Loucy (cell line): ENCODE measurements around the gene EPHA6.

Experiments used
- H2AFZ ChIP-seq: fragments of 200-600 bp; sonication (generic); 2 replicates; pipeline ENCODE4 v1.6.0; 2016; ENCODE audit warnings: antibody characterized with exemption, mild to moderate bottlenecking, low read length, moderate library complexity
- H3F3A ChIP-seq: fragments of 200-600 bp; 2 replicates; pipeline ENCODE4 v1.6.0; 2016; ENCODE audit warnings: antibody characterized with exemption, low read depth, mild to moderate bottlenecking
- H3K27me3 ChIP-seq: fragments of 200-600 bp; sonication (generic); 2 replicates; pipeline ENCODE4 v1.6.1; 2014; ENCODE audit warnings: low read length, mild to moderate bottlenecking; ENCODE audit not compliant: insufficient read depth, poor library complexity, severe bottlenecking
- H3K36me3 ChIP-seq: fragments of 200-600 bp; sonication (generic); 2 replicates; pipeline ENCODE4 v1.6.1; 2016; ENCODE audit warnings: low read length; ENCODE audit not compliant: insufficient read depth
- H3K4me1 ChIP-seq: fragments of 200-600 bp; sonication (generic); 2 replicates; pipeline ENCODE4 v1.5.1; 2014; ENCODE audit warnings: low read length, mild to moderate bottlenecking; ENCODE audit not compliant: insufficient read depth, poor library complexity, severe bottlenecking
- H3K4me2 ChIP-seq: fragments of 200-600 bp; sonication (generic); 2 replicates; pipeline ENCODE4 v1.6.0; 2014; ENCODE audit warnings: antibody characterized with exemption, low read length, low read depth, mild to moderate bottlenecking; ENCODE audit not compliant: poor library complexity, severe bottlenecking
- H3K4me3 ChIP-seq: fragments of 200-600 bp; sonication (generic); 2 replicates; pipeline ENCODE4 v1.5.1; 2014; ENCODE audit warnings: low read length, mild to moderate bottlenecking, mixed read lengths; ENCODE audit not compliant: poor library complexity, severe bottlenecking
- H3K79me2 ChIP-seq: fragments of 200-600 bp; sonication (generic); 2 replicates; pipeline ENCODE4 v1.6.1; 2014; ENCODE audit warnings: low read length; ENCODE audit not compliant: insufficient read depth
- H3K9ac ChIP-seq: fragments of 200-600 bp; sonication (generic); 2 replicates; pipeline ENCODE4 v1.6.0; 2014; ENCODE audit warnings: mild to moderate bottlenecking, low read depth, low read length, moderate library complexity; ENCODE audit not compliant: poor library complexity, severe bottlenecking
- H3K9me2 ChIP-seq: fragments of 200-600 bp; sonication (generic); replicated peaks from 2 replicates; pipeline ENCODE4 v1.6.1; 2016; ENCODE audit warnings: low read depth, low read length, mixed read lengths
- H3K9me3 ChIP-seq: fragments of 200-600 bp; sonication (generic); 2 replicates; pipeline ENCODE4 v1.6.1; 2014; ENCODE audit warnings: mild to moderate bottlenecking, antibody characterized with exemption, low read length, low read depth; ENCODE audit not compliant: insufficient read depth
- H4K20me1 ChIP-seq: fragments of 200-600 bp; sonication (generic); 2 replicates; pipeline ENCODE4 v1.6.0; 2014; ENCODE audit warnings: antibody characterized with exemption, low read length, mild to moderate bottlenecking; ENCODE audit not compliant: insufficient read depth, poor library complexity, severe bottlenecking
- CTCF ChIP-seq: fragments of 200-600 bp; sonication (generic); conservative IDR thresholded peaks from 2 replicates; pipeline ENCODE4 v1.5.1; 2014; ENCODE audit warnings: mild to moderate bottlenecking, antibody characterized with exemption, low read length
- EZH2phosphoT487 ChIP-seq: fragments of 200-600 bp; IDR thresholded peaks from 2 replicates; pipeline ENCODE4 v1.6.1; 2018; ENCODE audit warnings: antibody characterized with exemption, mild to moderate bottlenecking, moderate library complexity, borderline replicate concordance

The EPHA6 gene

GRCh38 chr3:97720417-97720816, 906.0 kb downstream of the EPHA6 start:
- no peak overlapping the region for H3K4me2 ChIP-seq
- H3K9ac ChIP-seq = no peak overlapping the region
- no peaks in the 10 kb centered on the region for H3K9me3 ChIP-seq
- no peaks in the 10 kb centered on the region for H3K79me2 ChIP-seq
- H3K36me3 ChIP-seq = no peaks in the 10 kb centered on the region
- H3K9me2 ChIP-seq = no peaks in the 10 kb centered on the region
- H4K20me1 ChIP-seq = no peaks in the 10 kb centered on the region
- H3K4me1 ChIP-seq = no peaks in the 10 kb centered on the region
- no peak overlapping the region for H3K4me3 ChIP-seq
- no peak overlapping the region for H2AFZ ChIP-seq
- no peaks in the 10 kb centered on the region for H3F3A ChIP-seq
- TF ChIP-seq CTCF (no peak), EZH2phosphoT487 (no peak)
- H3K27me3 ChIP-seq = no peaks in the 10 kb centered on the region

- no peaks in the 10 kb centered on the region for H3K27me3 ChIP-seq
- no peaks in the 10 kb centered on the region for H3K79me2 ChIP-seq
- H2AFZ ChIP-seq = no peak overlapping the region
- H4K20me1 ChIP-seq = no peaks in the 10 kb centered on the region
- H3K4me2 ChIP-seq = no peak overlapping the region
- no peaks in the 10 kb centered on the region for H3F3A ChIP-seq
- TF ChIP-seq CTCF (no peak), EZH2phosphoT487 (no peak)
- no peak overlapping the region for H3K4me3 ChIP-seq
- H3K9me3 ChIP-seq = no peaks in the 10 kb centered on the region
- no peaks in the 10 kb centered on the region for H3K36me3 ChIP-seq
- H3K4me1 ChIP-seq = no peaks in the 10 kb centered on the region
- no peak overlapping the region for H3K9ac ChIP-seq
- H3K9me2 ChIP-seq = no peaks in the 10 kb centered on the region
These were observed 907.1 kb downstream of the EPHA6 start for GRCh38 chr3:97721446-97721845.

GRCh38 chr3:97736928-97737327, 922.5 kb downstream of the EPHA6 start:
- Histone ChIP-seq H4K20me1 (no peaks in the 10 kb centered on the region), H3K4me2 (no peak overlapping the region), H3K9me3 (no peaks in the 10 kb centered on the region), H3K4me1 (no peaks in the 10 kb centered on the region), H3K4me3 (no peak overlapping the region), H3K36me3 (no peaks in the 10 kb centered on the region), H3F3A (no peaks in the 10 kb centered on the region), H3K9ac (no peak overlapping the region), H3K27me3 (no peaks in the 10 kb centered on the region), H3K79me2 (no peaks in the 10 kb centered on the region), H3K9me2 (no peaks in the 10 kb centered on the region), H2AFZ (no peak overlapping the region)
- TF ChIP-seq CTCF = no peak
- no peak for TF ChIP-seq EZH2phosphoT487
